Right renal cortex interstitium (tissue), 3 donors: Measurements from ENCODE around the gene C10orf105. TPM values are rescaled to one million over a fixed set of nuclear protein-coding genes. Genes with fewer than 3 reads are reported as not detected.

ENCODE experiments used
- DNase-seq, 3 donors: peaks; one replicate each; pipeline ENCODE4 v3.0.0-alpha.2; 2013; ENCODE audit warnings: low read depth in 3 of 3, low spot score in 2 of 3
- polyA plus RNA-seq, 3 donors: library from polyadenylated mRNA; unstranded; fragments of 120-200 nt; gene quantifications; one replicate each; pipeline ENCODE4 v1.2.1, GENCODE V29; 2013; ENCODE audit not compliant: insufficient read length in 3 of 3

The C10orf105 gene
- polyA plus RNA-seq, 3 donors = 0.04 to 0.17 (median 0.06) TPM

GRCh38 chr10:71718165-71718698, 1.3 kb downstream of the C10orf105 start:
- DNase-seq = no peak

DNA sequence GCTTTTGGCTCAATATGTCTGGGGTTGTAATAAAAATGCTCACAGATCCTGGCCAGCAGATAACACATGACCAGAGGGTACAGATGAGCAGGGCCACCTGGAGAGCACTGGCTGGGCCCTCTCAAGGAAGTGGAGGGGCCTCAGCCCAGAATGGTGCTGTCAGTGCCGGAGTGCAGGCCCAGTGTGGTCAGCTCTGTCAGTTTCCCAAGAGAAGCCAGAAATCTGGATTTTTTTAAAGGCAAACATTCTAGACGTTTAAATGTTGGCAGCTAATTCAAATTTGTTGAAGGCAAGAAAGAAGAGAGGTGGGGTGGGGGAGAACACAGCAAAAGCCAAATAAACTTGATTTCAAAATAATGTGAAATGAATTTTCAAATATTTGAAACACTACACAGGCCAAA, 2.0 kb downstream of the C10orf105 start:
- no peak for DNase-seq

- DNase-seq = no peak
Observed at GRCh38 chr10:71717056-71717455, 2.5 kb downstream of the C10orf105 start.

- no peak for DNase-seq
Observed at GRCh38 chr10:71716426-71716825, 3.2 kb downstream of the C10orf105 start.

DNA sequence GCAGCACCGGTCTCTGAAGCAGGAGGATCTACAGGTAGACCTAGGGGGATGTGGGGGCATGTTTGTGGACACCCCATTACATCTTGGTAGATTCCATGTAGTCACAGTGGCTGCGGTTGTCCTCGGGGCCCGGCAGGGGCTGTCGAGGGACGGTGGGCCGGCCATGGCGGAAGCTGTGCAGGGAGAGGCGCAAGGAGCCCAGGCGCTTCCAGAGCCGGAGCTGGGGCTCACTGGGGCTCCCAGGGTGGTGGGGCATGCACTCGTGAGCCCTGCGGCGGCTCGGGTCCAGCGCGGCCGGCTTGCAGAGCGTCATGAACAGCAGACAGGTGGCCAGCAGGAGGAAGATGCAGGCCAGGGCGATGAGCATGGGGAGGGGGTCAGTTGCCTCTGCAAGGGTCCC, 3.7 kb downstream of the C10orf105 start:
- no peak for DNase-seq

- no peak for DNase-seq
Observed at GRCh38 chr10:71715026-71715425, 4.6 kb downstream of the C10orf105 start.

GRCh38 chr10:71714592-71714991, 5.0 kb downstream of the C10orf105 start:
- no peak for DNase-seq

DNA sequence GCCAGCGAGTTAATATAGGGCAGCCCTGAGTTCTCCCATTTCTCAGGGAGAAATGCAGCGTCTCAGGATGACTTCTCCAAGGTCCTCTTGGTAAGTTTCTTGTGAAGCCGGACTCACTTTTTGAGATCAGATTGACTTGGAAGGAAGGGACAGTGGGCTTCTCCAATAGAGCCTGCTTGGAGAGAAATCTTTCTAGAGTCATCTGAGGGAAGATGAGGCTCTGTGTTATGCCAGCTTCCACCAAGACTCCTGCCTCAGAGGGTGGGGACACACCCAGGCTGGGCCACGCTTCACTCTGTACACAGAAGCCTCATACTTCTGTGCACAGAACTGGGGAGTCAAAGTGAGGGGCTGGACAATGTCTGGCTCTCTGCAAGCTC, 5.6 kb downstream of the C10orf105 start:
- no peak for DNase-seq

DNA sequence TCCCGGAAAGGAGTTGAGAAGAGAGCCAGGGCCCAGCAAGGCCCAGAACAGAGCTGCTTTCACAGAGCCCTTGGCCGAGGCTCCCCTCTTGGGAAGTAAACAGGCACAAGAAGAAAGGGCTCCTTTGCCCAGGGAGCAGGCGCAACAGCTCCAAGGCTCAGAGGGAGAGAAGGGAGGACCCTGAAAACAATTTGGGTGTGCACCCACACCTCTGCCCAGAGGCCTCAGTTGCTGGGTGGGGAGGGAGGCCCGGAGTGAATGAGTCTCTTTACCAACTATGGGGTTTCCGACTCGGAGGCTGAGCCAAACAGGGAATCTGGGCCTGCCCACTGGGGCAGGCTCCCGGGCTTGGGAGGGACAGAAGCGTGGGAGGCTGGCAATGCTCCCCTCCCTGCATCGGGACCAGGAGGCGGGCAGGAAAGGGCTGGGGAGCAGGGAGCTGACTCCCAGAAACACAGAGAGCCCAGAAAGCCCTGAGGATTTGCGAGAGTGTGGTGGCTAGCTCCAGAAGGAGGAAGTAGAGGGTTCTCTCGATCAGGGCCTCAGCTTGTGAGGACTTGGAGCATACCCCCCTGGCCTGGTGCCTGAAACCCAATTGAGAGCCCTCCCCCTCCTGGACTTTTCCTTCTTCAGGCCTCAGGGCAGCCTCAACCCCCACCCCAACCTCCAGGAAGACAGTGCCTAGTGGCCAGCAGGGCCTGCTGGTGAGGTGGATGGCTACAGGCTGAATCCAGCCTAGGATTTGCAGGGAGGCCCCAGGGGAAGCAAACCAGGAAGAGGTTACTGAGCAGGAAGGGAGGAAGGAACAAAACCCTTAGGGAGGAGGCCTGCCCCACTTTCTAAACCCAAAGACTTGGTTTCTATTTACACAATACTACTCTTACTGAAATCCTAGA, 6.2 kb downstream of the C10orf105 start:
- no peak for DNase-seq

GRCh38 chr10:71712572-71713134, 6.9 kb downstream of the C10orf105 start:
- DNase-seq = no peak

GRCh38 chr10:71712170-71712569, 7.4 kb downstream of the C10orf105 start:
- DNase-seq = no peak

GRCh38 chr10:71711052-71711623, 8.4 kb downstream of the C10orf105 start:
- DNase-seq = no peak

DNA sequence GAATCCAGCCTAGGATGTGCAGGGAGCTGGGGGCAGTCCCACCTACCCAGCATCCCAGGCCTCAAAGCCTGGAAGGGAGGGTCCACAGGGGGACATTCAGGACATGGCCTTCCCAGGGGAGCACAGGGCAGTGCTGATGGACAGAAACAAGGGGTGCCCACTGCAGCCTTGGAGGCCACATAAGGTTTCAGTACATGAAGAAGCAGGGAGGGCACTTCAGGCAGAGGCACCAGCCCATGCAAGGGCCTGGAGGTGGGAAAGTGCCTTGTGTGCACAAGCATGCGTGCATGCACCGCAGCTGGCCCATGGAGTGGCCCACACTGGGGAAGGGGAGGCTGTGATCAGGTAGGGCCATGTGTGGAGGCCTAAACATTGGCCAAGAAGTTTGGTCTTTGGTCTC, 9.1 kb downstream of the C10orf105 start:
- no peak for DNase-seq

DNA sequence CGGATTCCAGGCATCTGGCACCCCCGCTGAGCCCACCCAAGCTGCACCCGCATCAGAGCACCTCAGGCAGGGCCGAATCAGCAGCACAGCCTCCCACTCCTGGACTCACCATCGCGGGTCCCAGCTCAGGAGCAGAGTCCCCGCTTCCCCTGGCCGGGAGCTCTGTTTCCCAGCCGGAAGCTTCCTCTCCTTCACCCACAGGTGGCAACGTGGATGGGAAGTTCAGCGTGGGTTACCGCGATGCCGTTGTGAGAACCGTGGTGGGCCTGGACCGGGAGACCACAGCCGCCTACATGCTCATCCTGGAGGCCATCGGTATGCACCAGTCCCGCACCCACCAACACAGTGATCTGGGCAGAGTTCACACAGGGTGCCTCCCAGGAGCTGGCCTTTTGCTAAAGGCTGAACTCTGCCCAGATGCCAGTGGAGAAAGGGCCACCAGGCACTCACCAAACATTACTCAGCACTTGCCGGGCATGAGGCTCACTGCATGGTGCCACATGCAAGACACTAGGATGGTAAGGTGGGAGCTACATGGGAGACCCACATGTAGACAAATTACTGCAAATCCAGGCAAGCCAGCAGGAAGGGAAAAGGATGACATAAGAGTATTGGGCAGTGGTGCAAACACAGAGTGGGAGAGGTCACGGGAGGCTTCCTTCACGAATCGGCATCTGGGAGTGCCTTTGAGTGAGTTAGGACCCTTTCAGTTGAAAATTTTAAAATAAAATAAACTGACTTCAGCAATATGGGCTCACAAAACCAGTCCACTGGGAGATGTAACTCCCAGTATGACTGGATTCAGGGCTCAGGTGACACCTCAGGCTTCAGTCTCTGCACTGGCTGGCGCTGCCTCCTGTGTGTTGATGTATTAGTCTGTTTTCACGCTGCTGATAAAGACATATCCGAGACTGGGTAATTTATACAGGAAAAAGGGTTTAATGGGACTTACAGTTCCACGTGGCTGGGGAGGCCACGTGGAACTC, 10.4 kb downstream of the C10orf105 start:
- no peak for DNase-seq

DNA sequence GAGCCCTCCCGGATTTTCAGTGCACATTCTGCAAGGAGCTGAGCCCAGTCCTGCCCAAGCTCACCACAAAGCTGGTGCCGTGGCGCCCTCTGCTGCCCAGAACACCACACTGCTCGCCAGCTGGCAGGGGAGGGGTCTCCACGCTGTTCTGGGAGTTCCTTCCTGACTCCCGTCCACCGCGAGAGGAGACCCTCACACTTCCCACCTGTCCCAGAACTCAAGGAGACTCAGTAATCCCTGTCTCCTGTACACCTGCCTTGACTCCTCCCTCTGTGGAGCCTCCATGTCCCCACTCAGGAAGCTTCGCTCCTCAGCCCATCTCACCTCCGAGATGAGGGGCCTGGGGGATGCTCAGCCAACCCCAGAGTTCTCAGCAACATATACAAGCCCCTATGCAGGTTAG, 11.3 kb downstream of the C10orf105 start:
- DNase-seq = no peak

- DNase-seq = no peak
Observed at GRCh38 chr10:71707240-71707789, 12.3 kb downstream of the C10orf105 start.

- DNase-seq = no peak
Observed at GRCh38 chr10:71706216-71707121, 13.1 kb downstream of the C10orf105 start.

- no peak for DNase-seq
Observed at GRCh38 chr10:71705582-71705981, 14.0 kb downstream of the C10orf105 start.

- DNase-seq = no peak
Observed at GRCh38 chr10:71704816-71705215, 14.8 kb downstream of the C10orf105 start.
